ENCODE results near the gene CNNM4.
A peak's percentile ranks its signal among the peaks of the same experiment; 100 is the strongest.

DNA sequence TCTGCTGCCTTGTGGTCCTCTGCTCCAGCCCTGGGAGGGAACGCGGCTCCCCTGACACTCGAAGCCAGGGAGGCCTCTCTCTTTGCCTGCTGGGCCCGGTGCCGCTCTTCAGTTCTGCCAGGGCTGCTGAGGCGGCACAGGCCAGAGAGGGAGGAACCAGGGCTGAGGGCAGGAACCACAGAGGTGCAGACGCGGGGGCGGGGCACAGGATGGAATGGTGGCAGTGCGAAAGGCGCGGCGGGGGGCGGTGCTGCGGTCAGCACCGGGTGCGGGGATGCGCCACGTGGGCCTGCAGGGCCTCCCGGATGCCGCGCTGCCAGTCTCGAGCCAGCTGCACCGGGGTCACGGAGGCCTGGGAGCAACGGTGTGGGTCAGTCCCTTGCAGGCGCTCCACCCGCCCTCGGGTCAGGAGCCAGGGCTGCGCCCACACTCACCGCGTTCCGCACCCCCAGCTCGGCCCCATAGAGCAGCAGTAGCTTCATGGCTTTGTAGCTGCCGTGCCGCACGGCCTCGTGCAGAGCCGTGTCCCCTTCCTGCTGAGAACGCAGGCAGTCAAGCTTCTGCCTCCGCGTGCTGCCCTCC, 78.7 kb downstream of the CNNM4 start:
- TF ChIP-seq, protein P1, sequence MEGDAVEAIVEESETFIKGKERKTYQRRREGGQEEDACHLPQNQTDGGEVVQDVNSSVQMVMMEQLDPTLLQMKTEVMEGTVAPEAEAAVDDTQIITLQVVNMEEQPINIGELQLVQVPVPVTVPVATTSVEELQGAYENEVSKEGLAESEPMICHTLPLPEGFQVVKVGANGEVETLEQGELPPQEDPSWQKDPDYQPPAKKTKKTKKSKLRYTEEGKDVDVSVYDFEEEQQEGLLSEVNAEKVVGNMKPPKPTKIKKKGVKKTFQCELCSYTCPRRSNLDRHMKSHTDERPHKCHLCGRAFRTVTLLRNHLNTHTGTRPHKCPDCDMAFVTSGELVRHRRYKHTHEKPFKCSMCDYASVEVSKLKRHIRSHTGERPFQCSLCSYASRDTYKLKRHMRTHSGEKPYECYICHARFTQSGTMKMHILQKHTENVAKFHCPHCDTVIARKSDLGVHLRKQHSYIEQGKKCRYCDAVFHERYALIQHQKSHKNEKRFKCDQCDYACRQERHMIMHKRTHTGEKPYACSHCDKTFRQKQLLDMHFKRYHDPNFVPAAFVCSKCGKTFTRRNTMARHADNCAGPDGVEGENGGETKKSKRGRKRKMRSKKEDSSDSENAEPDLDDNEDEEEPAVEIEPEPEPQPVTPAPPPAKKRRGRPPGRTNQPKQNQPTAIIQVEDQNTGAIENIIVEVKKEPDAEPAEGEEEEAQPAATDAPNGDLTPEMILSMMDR (IDR thresholded peaks at IDR 0.05): no peak
- TF ChIP-seq EP300 (IDR thresholded peaks at IDR 0.05): no peak
- TF ChIP-seq POLR2AphosphoS5 (IDR thresholded peaks at IDR 0.05): peak in 1 of 4 donors; percentile 36
- TF ChIP-seq POLR2A (IDR thresholded peaks at IDR 0.05): no peak

All from sigmoid colon (tissue), 4 donors.